Stimulated activated CD8-positive, alpha-beta memory T cell treated with anti-CD3 and anti-CD28 coated beads, Interleukin-15, amount 100 ng/mL, for 24 hours (primary cell): ENCODE results near the gene TTC28.
"Not testable (repeated sequence)": the region's sequence is repeated elsewhere in the genome, so short reads cannot be mapped to it uniquely, and the experiment has no call there.

ENCODE experiments used
- DNase-seq: peaks from one replicate; pipeline ENCODE4 v3.0.0-alpha.2; 2020; ENCODE audit warnings: low read depth

TTC28 gene

DNA sequence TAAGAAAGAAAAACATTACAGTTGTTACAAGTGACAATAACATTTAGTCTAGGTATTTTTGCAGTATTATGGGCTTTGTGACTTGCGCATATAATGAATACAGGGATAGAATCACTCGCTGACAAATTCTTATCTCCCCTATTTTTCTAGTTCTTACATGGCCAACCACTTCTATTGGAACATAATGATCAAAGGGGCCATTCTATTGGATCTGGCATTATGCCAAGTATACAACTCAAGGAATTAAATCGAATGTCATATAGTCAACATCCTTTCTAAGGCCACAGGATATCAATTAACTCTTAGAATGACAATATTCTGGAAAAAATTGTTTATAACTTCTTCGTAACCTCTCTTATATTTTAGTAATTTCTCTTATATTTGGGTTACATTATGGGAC, 272.0 kb downstream of the TTC28 start:
- no peak for DNase-seq

DNA sequence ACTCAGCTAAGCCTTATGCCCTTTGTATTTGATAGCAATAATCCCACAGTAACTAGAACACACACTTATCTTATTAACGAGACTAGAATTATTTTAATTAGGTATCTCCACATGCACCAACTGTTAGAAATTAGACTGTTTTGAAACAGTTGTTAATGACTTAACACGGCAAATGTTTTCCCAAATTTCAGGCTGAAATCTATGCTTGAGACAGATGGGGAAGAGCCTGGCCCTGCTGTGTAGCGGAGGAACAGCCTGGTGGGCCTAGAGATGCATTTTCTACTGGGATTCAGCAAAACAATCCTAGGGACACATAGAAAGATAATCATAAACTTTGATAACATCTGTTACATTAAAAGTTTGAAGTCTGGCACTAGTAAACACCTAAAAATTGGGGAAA, 273.4 kb downstream of the TTC28 start:
- no peak for DNase-seq

DNA sequence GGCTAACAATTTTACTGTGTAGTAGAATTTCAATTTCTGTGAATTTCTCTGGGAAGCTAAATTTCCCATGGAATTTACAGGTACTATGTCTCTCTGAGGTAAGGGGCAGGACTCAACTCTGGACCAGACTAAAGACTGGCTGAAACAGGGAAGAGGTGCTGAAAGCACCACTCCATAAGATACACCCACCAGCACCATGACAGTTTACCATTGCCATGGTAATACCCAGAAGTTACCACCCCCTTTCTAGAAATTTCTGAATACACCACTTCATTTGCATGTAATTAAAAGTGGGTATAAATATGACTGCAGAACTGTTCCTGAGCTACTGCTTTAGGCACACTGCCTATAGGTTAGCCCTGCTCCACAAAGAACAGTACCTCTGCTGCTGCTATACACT, 274.1 kb downstream of the TTC28 start:
- no peak for DNase-seq

DNA sequence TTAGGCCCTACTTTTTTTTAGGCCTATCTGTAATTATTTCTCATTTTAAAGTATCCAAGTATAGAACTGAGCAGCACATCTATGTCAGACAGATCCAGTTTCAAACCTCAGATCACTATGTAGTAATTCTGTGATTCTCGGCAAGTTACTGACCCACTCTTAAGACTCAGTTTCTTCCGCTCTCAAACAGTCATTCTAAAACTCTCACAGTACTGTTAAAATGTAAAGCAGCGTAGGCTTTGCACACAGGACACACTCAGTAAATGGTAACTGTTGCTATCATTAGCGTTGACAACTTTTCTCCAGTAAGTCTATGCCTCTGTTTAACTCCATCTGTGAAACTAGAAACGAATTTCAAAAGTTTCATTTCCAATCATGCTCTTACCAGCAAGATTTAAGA, 277.1 kb downstream of the TTC28 start:
- no peak for DNase-seq

DNA sequence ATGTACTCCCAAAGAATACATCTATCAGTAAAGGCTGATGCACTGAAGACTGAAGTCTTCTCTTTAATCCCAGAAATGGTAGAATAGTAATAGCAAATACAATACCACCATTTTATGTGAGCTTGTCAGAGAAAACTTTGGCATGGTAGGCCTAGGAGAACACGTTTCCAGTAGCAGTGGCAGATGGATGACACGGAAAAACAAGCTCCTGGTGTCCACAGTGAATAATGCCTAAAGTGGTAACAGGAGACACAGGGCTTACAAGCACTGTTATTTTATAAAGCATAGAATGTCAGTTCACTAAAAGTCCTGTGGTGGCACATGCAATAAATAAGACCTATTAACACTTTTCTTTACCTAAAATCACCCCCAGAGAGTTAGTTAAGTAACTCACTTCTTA, 277.6 kb downstream of the TTC28 start:
- no peak for DNase-seq

DNA sequence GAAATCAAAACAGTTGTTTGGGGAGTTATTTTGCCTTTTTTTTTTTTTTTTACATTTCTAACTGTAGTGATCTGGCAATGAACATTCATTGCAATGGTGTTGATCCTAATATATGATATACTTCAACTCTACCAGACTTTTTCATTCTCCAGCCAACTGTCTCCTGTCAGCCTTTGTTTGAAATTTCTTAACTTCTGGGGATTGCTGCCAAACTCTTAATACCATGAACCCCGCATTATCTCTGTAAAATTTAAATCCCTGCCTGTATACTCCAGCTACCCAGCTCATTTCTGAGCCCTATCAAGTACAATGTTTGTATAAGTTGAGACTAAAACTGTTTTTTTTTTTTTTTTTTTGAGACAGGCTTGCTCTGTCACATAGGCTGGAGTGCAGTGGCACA, 280.7 kb downstream of the TTC28 start:
- no peak for DNase-seq

DNA sequence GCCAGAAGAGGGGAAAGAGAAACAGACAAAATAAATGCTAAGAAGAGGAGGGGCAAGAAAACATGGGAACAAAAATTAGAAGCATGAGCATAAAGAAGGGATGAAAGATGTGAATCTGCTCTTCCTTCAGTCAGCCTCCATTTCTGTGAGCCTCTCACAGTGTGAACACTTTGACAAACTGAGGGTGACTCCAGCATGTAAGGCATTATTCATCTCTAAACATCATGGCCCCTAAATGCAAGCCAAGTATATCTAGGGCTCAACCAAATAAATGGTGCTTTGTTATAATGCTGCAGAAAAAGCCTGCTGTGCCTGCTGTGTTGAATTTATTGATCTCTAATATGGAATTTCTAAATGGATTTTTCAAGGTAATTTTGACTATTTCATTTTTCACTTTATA, 281.3 kb downstream of the TTC28 start:
- DNase-seq: no peak

DNA sequence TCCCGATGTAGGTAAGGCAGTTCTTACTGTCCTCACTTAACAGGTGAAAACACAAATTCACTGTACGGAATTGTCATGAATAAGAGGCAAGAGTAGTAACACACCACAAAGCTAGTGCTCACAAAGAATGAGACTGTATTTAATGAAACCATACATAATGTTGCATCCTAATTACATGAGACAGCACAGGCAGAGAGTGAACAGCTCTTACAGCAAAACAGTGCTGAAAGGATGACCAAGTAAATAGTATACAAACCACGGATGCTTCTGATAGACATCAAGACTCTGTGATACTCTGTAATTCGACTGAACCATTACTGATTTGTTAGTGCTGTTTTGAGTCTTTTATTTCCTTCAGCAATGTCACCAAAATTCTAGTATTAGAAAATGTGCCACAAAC, 282.3 kb downstream of the TTC28 start:
- no peak for DNase-seq

DNA sequence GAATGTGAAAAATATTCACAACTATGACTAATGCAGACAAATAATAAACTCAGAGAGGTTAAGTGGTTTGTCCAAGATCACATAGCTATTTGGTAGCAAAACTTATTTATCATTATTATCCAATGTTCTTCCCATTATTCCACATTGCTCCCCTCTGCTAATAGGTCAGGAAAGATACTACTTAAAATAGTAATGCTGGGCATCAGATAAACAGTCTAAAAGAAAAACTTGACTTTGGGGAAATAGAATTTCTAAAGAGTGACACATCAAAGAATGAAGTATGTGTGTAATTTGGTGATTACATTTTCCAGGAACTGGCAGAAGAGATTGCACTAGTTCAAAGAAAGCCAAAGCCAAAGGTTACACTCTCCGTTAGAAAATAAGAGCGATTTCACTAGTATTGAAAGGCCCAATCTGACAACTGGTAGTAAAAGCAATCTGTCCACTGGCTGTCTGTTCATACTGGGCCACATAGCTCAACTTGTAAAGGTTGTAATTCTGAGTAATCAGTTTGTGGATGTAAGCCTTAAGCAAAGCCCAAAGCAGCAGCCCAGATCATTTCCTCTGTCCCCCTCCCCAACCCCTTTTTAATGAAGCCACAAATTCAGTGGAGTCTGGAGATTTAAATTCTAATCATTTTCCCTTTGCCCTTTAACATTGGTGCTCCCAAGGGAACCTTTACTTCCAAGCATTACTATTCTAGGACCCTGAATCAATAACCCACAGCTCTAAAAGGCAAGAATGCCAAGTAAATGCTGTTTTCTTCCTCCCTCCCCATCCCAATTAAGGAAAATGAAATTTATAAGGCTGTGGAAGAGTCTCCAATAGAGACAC, 283.5 kb downstream of the TTC28 start:
- no peak for DNase-seq

DNA sequence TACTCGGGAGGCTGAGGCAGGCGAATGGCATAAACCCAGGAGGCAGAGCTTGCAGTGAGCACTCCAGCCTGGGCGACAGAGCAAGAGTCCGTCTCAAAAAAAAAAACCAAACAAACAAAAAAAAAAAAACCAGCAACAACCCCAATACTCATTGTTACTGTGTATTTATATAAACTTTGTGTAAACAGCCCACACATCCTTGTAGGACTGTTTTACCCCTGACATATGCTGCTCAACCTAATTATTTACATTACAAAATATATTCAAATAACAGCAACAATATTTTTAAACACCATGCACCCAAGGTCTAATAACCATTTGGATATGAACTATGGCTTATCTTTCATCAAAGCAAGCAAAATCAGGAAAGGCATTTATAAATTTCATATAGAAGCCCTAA, 284.1 kb downstream of the TTC28 start:
- no peak for DNase-seq

DNA sequence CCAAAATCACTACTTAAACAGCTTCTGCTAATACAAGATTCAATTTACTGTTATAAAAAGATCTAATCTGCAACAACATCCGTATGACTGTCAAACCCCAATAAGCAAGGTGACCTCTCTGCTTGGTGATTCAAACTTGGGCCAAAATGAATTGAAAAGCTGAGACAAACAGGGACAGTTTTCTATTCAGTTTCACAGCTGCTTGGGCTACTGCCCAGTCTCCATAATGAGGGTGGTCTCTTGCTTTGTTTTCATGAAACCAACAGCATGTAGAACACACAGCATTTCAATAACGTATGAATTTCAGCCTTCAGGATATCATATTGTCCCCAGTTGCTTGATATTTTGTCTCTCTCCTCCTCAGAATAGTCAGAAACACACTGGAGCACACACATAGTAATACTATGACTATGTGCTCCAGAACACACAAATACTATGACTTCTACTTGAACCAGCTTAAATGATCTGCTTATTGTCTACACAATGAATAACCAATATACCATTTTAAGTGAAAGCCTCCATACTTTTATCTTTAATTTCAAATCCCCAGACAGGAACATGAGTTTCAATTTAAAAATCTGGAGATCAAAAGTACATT, 285.0 kb downstream of the TTC28 start:
- no peak for DNase-seq

DNA sequence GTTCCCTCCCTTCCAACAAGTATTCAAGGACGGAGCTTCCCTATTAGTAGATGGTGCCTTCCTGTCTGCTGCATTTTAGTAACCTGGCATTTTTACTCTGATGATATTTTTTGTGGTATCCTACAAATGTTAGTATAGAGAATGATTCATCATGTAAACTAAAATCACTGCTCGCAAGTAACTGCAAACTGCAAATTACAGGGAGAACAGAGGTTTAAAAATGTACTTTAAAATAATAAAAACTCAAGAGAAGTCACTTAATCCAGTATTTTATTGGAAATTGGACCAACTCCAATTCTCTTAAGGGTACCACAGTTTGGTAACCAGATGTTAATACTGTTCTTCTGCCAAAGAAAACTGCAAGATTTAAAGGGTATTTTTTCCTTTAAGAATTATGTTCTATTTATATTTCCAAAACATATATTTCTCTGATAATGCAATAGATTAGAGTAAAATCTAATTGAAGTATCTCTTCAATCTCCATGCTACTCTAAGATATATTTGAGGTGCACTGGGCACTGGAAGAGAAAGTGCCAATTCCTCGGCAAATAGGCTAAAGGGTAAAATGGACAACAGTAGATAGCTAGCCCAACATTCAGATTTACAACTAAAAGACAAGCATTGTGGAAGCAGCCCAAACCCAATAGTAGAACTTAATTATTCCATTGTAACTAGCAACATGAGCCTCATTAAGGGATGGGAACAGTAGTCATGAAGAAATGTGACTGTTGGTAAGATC, 298.0 kb downstream of the TTC28 start:
- no peak for DNase-seq

DNA sequence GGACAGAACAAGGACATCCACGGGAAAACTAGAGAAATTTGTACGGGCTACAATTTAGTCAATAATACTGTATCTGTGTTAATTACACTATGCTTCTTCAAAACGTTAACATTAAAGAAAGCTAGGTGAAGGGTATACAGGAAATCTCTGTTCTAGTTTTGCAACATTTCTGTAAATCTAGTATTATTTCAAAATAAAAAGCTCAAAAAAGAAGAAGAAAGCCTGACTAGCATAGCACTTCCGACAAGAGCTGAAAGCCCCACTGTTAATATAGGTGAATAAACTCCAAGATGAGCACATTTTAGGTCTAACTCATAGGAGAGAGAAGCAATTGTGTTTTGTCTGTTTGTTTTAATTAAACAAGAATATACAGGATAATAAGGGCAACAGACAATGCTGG, 299.7 kb downstream of the TTC28 start:
- DNase-seq: no peak

DNA sequence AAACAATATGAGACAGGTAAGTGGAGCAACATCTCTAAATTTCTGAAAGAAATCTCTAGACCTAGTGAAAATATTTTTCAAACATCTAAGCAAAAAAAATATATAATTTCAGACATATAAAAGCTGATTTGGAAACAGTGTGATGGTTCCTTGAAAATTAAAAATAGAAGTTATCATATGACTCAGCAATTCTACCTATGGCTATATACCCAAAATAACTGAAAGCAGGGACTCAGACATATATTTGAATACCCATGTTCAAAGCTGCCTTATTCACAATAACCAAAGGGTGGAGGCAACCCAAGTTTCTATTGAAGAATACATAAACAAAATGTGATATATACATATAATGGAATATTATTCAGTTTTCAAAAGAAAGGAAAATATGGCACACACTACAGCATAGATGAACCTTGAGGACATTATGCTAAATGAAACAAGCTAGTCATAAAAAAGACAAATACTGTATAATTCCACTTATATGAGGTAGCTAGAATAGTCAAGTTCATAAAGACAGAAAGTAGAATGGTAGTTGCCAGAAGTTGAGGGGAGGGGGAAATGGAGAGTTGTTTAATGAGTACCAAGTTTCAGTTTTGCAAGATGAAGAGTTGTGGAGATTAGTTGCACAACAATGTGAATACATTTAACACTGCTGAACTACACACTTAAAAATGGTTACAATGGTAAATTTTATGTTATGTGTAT, 300.4 kb downstream of the TTC28 start:
- DNase-seq: no peak

DNA sequence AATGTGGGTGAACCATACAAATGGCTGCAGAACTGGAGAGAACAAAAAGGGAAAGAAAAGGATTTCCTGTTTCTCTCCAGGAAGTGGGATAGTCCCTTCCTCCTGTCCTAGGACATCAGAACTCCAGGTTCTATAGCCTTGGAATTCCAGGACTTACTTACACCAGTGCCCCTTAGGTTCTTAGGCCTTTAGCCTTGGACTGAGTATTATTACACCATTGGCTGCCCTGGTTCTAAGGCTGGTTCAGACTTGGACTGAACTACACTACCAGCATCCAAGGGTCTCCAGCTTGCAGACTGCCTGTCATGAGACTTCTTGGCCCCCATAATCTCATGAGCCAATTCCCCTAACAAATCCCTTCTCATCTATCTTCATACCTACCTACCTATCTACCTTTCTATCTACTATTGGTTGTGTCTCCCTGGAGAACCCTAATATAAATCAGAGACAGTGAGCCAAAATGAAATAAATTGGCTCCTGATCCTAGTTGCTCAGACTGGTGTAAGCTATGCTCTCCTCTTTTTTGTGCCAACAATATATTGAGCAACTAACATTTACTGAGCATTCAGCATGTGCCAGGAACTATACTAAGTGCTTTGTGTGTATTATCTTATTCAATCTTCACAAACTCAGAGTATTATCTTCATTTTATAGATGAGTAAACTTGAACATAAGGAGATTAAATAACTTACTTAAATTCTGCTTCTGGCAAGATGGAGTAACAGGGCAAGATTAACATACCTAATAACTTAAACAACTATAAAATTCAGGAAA, 303.7 kb downstream of the TTC28 start:
- no peak for DNase-seq

DNA sequence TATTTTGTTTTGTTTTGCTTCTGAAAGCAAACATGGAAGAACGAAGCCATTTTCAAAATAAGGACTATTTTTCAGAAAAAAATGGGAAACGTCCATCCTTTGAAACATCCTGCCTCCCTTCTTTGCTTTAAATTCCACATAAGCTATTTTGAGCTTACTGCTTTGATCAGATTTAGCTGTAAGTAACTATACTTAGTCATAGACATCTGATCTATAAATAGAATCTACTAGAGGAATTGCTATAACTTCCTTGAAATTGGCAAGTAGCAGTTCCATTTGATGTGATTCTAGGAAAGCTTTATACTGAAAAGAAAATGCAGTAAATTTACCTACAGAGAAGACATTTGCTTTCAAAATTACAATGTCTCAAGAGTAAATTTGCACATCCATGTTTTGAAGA, 305.8 kb downstream of the TTC28 start:
- DNase-seq: no peak

DNA sequence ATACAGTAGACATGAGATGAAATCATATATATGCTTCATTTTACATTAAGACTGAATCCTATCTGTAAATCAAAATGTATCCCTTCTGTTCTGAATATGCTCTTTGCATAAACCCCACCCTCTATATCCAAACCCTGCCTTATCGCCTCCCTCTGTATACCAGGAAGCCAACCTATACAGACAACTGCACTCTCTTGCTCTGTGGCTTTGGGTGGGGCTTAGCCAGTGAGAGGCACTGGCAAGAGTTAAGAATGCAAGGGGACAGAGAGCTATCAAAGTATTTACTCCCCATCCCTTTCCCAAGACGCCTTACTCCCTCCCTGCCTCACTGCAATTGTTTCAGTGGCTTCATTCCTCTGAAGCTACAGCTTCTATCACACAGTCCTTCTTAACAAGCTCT, 309.8 kb downstream of the TTC28 start:
- DNase-seq: no peak

DNA sequence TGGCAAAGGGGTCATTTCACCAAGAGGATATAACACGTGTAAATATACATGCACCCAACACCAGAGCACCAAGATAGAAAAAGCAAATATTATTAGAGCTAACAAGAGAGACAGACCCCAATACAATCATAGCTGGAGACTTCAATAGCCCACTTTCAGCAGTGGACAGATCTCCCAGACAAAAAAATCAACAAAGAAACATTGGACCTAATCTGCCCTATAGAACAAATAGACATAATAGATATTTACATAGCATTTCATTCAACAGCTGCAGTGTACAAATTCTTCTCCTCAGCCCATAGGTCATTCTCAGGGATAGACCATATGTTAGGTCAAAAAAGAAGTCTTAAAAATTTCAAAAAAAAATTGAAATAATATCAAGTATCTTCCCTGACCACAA, 312.8 kb downstream of the TTC28 start:
- DNase-seq: no peak

DNA sequence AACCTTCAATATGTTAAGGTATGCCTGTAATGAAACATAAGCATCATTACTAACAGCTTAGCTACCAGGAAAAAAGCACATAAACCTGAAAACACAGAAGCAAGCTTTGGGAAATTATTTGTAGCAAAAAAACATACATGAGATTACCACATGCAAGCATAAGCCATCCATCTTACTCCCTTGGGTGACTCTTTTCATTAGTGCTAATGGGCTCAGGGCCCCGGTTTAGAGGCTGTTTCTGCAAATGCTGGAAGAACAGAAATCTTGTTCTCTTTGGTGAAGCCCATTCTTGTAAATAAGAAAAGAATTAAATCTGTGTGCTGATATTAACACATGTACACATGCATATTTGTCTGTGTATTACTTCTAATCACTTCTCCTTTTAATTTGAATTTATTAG, 314.3 kb downstream of the TTC28 start:
- no peak for DNase-seq

DNA sequence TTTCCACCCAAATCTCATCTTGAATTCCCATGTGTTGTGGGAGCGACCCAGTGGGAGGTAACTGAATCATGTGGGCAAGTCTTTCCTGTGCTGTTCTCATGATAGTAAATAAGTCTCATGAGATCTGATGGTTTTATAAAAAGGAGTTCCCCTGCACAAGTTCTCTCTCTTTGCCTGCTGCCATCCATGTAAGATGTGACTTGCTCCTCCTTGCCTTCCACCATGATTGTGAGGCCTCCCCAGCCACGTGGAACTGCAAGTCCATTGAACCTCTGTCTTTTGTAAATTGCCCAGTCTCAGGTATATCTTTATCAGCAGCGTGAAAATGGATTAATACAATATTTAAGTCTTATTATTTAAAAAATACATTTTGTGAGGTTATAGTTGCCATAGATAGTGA, 315.5 kb downstream of the TTC28 start:
- not testable (repeated sequence) for DNase-seq

DNA sequence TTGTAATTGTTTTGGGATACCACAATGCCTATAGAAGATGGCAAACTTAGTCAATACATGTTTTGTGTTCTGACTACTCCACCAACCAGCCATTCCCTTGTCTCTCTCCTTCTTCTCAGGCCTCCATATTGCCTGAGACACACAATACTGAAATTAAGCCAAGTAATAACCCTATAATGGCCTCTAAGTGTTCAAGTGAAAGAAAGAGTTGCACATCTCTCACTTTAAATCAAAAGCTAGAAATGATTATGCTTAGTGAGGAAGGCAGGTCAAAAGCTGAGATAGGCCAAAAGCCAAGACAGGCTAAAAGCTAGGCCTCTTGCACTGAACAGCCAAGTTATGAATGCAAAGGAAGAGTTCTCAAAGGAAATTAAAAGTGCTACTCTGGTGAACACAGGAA, 318.7 kb downstream of the TTC28 start:
- no peak for DNase-seq

DNA sequence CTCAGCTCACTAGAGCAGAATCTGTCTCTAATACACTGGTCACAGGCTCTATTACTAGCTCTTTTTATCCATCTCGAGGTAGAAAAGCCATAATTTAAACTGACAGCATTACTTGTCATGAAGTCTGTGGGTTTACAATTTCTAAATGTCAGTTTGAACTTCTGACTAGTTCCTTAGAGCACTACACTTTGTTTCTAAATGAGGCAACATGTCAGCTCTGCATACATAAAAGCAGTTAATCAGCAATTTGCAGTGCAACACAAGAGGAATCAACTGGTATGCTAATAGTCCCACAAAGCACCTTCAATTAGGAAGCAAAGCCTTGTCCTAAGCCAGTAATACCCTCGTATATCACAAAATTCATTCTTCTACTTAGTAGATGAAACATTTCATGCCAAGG, 321.3 kb downstream of the TTC28 start:
- no peak for DNase-seq
